ENCODE data around the gene GNAO1.

GNAO1 gene

DNA sequence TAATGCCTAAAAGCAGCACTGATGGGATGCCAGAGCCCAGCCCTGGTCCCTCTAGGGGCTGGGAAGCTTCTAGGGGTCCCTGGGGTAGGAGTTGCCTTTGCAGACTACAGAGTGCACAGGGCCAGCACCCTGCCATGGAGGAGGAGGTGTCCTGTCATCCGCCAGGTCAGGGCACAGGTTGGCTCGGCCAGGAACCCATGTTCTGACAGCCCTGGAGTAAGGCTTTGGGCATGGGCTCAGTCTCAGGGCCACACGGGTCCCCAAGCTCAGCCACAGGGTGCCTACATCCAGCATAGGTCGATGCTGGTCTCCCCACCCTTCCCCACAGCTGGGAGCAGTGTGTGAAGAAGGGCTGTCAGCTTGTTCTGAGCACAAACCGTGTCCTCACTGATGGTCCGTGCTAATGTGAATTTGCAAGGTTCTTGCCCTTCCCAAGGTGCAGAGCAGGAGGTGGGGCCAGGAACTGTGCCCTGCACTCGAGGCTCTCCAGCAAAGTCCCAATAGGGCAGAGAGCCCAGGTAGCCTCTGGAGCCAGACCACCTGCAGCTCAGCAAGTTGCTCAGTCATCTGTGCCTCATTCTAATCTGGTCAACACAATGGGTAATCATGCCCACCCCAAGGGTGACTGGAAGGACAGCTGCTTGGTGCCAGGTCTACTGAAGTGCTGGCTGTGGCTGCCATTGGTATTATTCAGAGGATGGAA is 161.2 kb downstream of the GNAO1 start:
- DNase-seq (ENCODE audit: low read depth) = no peak
- no peak overlapping the region for H3K4me3 ChIP-seq (ENCODE audit: low read depth, low read length)

DNA sequence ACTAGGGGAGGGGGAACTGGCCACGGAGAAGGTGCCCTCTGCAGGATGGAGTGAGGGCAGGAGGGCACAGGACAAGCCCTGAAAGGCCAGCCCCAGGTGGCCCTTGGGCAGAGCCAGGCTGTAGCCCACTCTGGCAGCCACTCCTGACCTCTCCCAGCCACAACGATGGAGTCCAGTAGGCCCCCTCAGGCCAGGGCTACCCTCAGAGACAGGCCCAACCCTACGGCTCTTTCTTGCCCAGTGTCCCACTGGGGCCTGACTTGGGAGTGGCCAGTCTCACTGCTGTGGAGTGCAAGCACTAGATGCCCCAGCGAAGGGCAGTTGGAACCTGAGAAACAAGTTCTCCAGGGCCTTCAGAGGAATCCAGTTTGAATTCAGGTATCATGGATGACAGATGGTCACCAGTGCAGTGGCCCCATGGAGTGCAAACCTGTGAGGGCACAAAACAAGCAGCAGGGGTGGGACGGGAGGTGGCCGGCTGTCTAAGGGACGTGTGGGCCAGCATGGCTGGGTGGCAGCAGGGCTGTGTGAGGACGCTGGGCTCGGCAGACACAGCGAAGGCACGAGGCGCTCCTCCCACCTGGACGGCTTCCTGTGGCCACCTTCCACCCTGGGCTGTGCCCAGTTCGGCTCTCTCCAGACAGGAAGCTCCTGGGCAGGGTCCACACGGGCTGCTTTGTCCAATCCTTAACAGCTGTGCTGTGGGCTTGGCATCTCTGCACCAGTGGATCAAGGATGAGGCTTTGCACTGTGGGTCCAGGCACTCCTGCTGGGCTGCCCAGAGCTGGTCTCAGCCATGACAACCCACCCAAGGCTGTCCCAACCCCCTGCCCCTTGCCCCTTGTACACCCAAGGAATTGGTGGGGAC is 162.0 kb downstream of the GNAO1 start:
- DNase-seq (ENCODE audit: low read depth) = no peak

DNA sequence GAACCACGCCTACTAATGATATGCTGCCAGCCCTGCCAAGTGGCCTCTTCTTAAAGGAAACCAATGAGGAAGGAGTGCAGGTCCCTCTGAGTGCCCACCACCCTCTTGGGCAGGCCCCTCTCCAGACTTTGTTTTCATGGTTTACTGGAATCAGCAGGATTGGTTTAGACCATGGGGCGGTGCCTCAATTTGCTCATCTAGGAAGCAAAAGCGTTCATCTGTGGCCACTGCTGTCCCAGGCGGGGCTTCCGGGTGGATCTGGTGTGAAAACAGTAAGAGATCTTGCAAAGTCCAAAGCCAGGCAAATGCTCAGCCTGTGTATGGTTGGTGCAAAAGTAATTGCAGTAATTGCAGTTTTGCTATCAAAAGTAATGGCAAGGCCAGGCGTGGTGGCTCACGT is 162.7 kb downstream of the GNAO1 start:
- no peak for DNase-seq (ENCODE audit: low read depth)

More for the DNA sequence above, 162.0 kb downstream of the GNAO1 start:
- H3K4me3 ChIP-seq (ENCODE audit: low read depth, low read length) = no peak overlapping the region

DNA sequence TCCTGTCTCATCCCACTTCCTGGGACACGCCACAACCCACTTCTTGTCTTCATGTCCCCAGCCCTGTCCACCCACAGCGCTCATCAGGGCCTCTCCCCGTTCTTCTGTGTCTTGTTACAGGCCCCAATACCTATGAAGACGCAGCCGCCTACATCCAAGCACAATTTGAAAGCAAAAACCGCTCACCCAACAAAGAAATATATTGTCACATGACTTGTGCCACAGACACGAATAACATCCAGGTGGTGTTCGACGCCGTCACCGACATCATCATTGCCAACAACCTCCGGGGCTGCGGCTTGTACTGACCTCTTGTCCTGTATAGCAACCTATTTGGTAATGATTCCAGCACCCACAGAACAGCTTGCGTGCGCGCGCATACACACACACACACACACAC is 163.5 kb downstream of the GNAO1 start:
- no peak for DNase-seq (ENCODE audit: low read depth)
- no peak overlapping the region for H3K4me3 ChIP-seq (ENCODE audit: low read depth, low read length)

More for the DNA sequence above, 162.7 kb downstream of the GNAO1 start:
- no peak overlapping the region for H3K4me3 ChIP-seq (ENCODE audit: low read depth, low read length)

DNA sequence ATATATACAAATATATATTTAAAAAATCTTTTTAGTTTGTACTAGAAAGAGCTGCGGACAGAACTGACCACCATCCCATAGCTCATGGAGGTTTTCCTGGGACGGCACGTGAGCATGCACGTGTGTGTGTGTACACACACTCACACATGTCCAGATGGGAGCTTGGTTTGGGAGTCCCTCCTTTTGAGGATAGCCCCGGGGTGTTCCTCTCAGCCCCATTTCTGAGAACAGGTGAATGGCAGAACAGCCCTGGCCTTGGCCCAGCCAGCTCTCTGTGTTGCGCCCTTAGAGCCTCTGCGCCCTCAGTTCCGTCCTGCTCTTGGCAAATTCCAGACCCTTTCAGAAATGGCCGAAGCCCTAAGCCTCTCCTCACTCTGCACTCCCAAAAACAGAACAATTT is 163.9 kb downstream of the GNAO1 start:
- DNase-seq (ENCODE audit: low read depth) = no peak
- H3K4me3 ChIP-seq (ENCODE audit: low read depth, low read length) = no peak overlapping the region

DNA sequence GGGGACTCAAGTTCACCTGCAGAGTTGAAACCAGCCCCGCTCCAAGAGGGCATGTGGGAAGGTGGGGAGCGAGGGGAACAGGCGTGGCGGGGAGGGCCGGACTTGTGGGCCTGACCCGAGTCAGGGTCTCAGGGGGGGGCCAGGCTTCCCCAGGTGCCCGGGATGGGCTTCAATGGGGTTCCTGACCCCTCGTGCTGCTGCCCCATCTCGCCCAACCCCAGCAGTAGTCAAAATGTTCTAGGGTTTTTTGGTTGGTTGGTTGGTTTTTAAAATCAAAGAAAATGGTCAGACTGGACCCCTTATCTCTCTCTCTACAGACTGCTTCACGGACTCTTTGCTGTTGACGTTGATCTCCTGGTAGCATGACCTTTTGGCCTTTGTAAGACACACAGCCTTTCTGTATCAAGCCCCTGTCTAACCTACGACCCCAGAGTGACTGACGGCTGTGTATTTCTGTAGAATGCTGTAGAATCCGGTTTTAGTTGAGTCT is 164.5 kb downstream of the GNAO1 start:
- DNase-seq (ENCODE audit: low read depth) = no peak
- H3K4me3 ChIP-seq (ENCODE audit: low read depth, low read length) = no peak overlapping the region

DNA sequence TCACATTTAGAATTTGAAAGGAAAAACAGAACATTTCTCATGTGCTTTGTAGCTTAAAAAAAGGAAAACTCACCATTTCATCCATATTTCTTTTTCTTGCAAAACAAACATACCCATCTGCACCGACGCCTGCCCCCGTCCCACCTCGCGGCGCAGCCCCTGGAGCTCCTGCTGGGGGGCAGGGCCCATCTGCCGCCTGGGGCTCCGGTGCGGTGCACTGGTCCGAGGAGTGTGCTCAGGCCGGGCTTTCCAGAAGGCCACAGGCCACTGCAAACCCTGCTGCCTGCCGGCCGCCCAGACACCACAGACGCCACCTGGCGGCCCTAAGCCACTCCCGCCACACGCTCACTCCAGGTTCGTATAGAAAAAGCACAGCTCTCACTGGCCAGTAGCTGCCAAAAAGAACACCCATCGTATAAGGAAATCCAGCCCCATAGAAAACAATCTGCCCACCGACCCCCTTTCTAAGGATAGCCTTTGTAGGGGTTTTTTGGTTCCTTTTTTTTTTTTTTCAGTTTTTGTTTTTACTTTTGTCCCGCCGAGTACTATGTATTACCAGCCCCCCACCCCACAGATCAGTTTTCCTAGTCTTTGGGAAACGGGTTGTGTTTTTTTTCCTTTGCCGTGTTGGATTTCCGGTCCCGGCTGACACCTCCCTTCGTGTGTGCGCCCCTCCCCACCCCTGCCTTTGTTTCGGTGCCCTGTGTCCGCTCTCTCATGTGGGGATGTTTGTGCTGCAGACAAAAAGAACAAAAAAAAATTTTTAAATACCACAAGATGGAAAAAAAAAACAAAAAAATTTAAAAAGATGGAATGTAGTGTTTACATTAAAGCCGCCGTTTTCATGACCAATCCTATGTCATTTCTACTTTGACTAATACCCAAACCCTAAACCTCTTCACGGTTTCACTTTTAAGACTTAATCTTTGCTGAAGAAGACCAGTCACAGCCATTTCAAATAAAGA is 165.3 kb downstream of the GNAO1 start:
- DNase-seq (ENCODE audit: low read depth) = peak; percentile 44
- H3K4me3 ChIP-seq (ENCODE audit: low read depth, low read length) = peak overlapping the region; percentile 40

DNA sequence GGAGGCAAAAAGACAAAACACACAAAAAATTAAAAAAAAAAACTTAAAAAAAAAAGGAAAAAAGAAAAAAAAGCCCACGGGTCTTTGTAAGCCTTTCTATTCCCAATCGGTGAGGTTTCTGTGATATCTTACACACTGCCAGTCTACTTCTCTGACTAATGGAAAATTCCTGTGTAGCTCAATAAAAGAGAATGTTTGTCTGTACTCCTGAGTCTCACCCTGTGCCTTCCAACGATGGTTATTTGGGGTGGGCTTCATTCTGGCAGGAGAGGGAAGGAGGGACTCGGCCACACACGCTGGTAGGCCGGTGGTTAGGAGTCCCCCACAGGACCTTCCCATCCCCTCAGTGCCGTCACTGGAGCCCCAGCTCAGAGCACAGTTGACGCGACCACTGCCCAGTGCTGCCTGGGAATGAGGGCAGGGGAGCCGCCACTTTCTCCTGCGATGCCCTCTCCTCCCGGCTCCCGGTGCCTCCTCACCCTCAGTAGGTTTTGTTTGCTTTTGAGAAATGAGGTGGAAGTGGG is 166.0 kb downstream of the GNAO1 start:
- H3K4me3 ChIP-seq (ENCODE audit: low read depth, low read length) = peak overlapping the region; percentile 40
- DNase-seq (ENCODE audit: low read depth) = no peak

DNA sequence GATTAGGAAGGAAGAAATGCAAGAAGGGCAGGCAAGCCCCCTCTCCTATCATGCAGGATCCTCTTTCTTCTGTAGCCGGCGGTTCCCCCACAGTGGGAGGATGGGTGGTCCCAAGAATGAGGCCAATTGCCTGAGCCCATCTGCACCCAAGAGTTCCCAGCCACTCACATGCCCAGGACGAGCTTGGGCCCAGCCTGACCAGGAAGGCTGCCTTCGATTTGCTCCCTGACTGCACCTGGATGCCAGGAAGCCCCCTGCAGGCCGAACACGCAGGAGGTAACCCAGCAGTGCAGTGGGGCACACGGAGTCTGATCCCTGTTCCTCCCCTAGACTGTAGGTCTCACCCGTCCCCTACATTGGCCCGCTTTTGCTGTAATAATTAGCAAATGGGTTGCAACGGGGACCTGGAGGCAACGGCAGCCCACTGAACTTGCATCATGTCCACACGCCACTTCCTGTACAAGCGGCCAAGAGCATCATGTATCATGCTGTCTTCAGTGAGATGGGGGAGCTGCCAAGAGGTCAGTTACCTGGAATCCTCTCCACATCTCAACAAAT is 166.6 kb downstream of the GNAO1 start:
- DNase-seq (ENCODE audit: low read depth) = no peak
- no peak overlapping the region for H3K4me3 ChIP-seq (ENCODE audit: low read depth, low read length)

DNA sequence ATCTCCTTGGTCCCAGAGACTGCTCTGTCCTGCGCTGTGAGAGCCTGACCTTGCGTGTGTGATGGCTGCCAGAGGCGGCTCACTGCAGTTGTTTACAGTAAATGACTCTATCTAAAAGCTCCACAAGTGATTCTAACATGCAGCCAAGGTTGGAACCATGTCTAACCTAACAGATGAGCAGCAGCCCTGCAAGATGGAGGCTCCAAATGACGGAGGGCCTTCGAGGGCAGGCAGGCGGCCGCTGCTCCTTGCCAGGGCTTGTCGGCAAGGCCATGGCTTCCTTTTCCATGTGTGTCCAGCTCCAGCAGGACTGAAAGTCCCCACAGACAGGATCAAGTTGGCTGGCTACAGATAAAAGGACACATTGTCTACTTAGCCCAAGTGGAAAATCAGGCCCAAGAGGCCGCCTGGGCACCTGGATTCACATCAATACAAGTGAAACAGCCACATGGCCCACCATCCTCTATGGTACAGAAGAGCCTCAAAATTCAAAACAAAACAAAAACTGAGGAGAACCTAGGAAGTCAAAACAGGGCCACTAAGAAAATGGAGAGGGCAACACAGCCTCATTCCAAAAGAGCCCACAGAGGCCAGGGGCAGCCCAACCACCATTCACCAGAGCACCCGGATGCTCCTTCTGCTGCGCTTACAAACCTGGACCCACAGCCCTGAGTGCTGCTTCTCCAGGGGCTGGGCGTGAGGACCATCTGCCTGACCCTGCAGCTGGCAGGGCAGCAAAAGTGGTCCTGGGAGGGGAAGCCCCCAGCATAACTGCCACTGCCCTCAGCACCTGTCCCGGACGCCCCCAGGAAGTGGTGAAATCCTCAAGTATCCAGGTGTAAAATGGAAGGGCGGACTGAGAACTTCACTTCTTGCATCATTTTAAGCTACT is 169.1 kb downstream of the GNAO1 start:
- no peak overlapping the region for H3K4me3 ChIP-seq (ENCODE audit: low read depth, low read length)
- no peak for DNase-seq (ENCODE audit: low read depth)

DNA sequence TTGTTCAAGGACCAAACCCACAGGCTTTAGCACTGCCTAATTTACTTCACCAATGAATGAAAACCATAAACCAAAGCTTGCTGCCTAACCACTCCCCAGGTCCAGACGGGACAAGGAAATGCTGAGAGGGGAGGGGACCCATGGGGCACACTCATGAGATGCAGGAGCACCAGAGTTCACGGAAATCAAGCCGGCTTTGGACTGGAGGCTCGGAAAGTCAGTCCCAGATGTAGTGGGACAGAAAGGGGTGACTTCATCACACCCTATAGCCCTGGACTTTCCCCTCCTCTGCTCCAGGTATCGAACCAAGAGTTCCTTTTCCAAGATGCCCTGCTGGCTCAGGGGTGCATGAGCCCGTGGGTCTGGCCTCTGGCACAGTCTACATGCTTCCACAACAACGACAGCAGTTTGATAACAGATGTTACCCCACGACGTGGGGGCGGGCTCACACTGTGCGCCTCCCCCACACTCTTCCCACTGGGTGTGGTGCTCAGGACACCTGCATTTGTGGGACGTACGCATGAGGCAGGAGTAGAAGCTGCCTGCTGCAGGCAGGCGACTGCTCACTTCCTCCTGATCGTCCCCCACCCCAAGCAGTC is 170.9 kb downstream of the GNAO1 start:
- H3K4me3 ChIP-seq (ENCODE audit: low read depth, low read length) = no peak overlapping the region
- DNase-seq (ENCODE audit: low read depth) = no peak

DNA sequence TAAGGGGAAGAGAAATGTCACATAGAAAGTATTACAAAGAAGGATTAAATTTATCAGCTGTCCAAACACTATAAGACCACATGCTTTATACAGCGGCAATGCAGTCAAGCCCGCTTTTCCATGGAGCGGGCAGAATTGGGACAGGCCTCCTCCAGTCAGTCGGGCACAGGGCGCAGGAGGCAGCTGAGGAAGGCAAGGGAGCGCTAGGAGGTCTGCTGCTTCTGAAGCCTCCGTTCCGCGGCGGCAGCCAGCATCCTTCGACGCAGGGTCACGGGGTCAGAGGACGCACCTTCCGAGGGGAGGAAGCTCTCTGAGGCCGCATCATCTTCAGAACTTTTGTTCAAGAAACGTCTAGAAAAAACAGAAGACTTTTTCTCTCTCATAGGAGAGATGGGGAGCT is 171.4 kb downstream of the GNAO1 start:
- no peak for DNase-seq (ENCODE audit: low read depth)
- H3K4me3 ChIP-seq (ENCODE audit: low read depth, low read length) = no peak overlapping the region

DNA sequence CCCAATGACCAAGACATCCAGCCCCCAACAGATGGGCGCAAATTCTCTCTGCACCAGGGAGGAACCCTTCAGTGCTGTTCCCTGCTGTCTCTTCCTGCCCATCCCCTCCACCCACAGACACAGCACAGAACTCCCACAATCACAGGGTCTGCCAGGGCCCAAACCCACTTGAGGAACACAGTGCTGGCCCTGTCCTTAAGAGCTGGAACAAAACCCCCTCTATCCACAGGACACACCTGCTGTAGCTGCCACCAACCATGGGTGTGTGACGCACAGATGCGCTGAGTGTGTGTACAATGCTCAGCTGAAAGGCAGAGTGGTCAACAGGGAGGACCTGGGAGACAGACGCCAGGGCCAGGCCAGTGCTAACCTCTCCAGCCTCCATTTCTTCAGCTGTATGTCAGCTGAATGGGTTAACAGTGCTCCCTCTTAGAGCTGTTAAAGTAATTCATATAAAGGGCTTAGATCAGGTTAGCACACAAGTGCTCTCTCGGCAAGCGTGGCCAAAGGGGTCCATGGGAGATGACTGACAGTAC is 172.0 kb downstream of the GNAO1 start:
- no peak overlapping the region for H3K4me3 ChIP-seq (ENCODE audit: low read depth, low read length)
- no peak for DNase-seq (ENCODE audit: low read depth)

DNA sequence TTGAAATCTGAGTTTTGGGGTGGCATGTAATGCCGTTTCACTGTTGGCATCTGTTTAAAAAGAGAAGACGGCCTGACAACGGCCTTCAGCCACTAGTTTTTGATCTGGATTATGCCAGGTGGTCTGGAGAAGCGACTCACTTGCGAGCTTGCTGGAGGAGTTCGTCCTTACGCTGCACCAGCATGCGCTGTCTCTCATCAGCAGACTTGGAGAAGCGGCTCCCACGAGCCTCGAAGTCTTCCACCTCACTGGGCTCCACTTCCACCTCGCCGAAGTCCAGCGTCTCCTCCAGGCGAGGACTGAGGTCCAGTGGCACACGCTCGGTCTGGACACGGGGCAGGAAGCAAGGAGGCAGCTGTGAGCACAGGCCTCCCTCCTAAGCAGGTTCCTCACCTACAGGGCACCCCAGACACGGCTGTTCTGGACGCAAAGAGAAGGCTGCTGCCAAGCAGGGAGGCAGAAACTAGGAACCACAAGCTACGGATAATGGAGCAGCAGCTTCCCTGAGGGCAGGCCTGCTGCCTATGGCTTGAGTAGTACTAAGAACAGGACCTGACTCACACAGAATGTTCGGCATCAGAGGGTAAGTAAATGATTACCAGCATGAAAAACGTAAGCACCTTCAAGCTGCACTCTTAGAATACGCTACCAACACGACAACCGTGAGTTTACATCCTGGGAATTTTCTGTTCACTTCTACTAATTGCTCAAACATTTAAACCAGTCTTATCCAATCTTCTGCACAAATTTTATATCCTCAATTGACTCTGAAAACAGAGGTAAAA is 172.7 kb downstream of the GNAO1 start:
- no peak overlapping the region for H3K4me3 ChIP-seq (ENCODE audit: low read depth, low read length)
- DNase-seq (ENCODE audit: low read depth) = no peak

DNA sequence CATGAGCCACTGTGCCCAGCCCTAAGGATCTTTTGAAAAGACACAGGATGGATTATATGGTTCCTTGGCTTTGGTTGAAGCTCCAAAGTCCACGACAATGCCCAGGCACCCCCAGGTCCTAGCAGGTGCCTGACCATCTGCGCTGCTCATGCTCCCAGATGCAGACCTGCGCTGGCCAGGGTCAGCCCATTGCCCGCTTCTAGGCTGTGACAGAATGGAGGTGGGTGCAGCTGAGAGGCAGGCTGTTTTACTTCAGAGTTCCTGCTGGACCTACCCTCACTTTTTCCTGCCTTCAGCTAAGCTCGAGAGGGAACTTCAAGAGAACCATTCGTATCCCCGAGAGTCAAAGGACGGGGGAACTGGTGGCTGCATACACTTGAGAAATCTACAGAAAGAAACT is 173.6 kb downstream of the GNAO1 start:
- no peak overlapping the region for H3K4me3 ChIP-seq (ENCODE audit: low read depth, low read length)
- no peak for DNase-seq (ENCODE audit: low read depth)

DNA sequence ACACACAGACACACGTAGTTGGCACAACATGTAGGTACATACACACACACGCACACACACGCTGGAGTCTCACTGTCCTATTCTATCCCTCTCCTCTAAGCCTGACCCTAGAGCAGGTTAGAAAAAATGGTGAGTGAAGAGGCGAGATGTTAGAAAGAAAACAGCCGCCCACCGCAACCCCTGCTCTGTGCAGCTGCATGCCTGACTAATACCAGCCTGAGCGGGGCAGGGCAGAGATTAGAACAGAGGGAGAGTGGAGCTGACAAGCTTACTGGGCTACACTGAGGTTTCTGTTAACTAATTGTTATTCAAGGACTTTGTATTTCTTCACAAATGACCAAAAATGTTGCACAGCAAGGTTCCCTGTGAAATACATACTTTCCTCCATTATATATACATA is 174.3 kb downstream of the GNAO1 start:
- no peak for DNase-seq (ENCODE audit: low read depth)
- no peak overlapping the region for H3K4me3 ChIP-seq (ENCODE audit: low read depth, low read length)

DNA sequence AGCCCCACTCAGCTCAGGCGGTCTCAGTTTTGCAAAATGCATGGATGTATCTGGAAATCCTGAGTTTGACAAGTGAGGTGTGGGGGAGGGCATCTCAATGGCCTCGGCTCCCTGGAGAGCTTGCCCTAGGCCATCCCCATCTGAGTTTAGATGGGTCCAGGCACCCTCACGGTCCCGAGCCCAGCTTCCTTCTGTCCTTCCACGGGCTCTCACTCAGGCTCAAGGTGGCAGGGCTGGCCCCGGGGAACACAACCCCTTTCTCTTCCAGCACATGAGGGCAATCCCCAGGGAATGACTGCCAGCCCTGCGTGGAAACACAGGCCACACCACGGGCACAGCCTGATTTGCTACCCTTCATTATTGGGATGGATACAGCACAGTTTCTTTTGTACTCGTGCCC is 175.7 kb downstream of the GNAO1 start:
- H3K4me3 ChIP-seq (ENCODE audit: low read depth, low read length) = no peak overlapping the region
- DNase-seq (ENCODE audit: low read depth) = no peak

All from skeletal muscle cell (primary cell).